OCI-LY7 (cell line): Measurements from ENCODE around the gene PCDH9. TPM values are rescaled to one million over a fixed set of nuclear protein-coding genes. Genes with fewer than 3 reads are reported as not detected.

ENCODE experiments used
- BruUV-seq: library from RNA; stranded (reverse); fragments of 400-500 nt; replicated peaks from 2 replicates; lab custom pipeline; 2021; lab: Mats Ljungman, UMichigan
- CTCF ChIA-PET: fragments of 300-600 bp; sonication (Branson Sonifier 250); formaldehyde crosslinking; loops from one replicate; lab custom pipeline; 2022; ENCODE audit warnings: antibody characterized with exemption; ENCODE audit not compliant: unreplicated experiment; lab: Charles Lee
- POLR2A ChIA-PET: fragments of 300-600 bp; sonication (Branson Sonifier 250); formaldehyde crosslinking; loops from one replicate; lab custom pipeline; 2022; ENCODE audit warnings: antibody characterized with exemption; lab: Charles Lee
- DNase-seq: peaks from one replicate; pipeline ENCODE4 v3.0.0-alpha.2; 2015; ENCODE audit warnings: low spot score
- H2AFZ ChIP-seq: fragments of 200-600 bp; sonication (generic), shearing (Covaris generic); 2 replicates; pipeline ENCODE4 v1.6.1; 2014; ENCODE audit warnings: mild to moderate bottlenecking, antibody characterized with exemption, low read length, moderate library complexity
- H3K27ac ChIP-seq: fragments of 200-600 bp; sonication (generic); 2 replicates; pipeline ENCODE4 v1.5.1; 2014; ENCODE audit warnings: mixed run types, low read depth, mild to moderate bottlenecking, moderate library complexity, low read length, inconsistent platforms; ENCODE audit not compliant: poor library complexity, severe bottlenecking
- H3K36me3 ChIP-seq: fragments of 200-600 bp; sonication (generic); 2 replicates; pipeline ENCODE4 v1.6.1; 2014; ENCODE audit warnings: mild to moderate bottlenecking, antibody characterized with exemption, low read length, moderate library complexity, mixed read lengths; ENCODE audit not compliant: insufficient read depth
- H3K4me1 ChIP-seq: fragments of 200-600 bp; sonication (generic); 2 replicates; pipeline ENCODE4 v1.5.1; 2014; ENCODE audit warnings: mild to moderate bottlenecking, low read length; ENCODE audit not compliant: insufficient read depth, poor library complexity, severe bottlenecking
- H3K4me2 ChIP-seq: fragments of 200-600 bp; sonication (generic); 2 replicates; pipeline ENCODE4 v1.6.1; 2014; ENCODE audit warnings: mild to moderate bottlenecking, low read length
- H3K4me3 ChIP-seq: fragments of 200-600 bp; sonication (generic); 2 replicates; pipeline ENCODE4 v1.5.1; 2014; ENCODE audit warnings: mild to moderate bottlenecking, low read depth, low read length; ENCODE audit not compliant: poor library complexity, severe bottlenecking
- H3K79me2 ChIP-seq: fragments of 200-600 bp; sonication (generic); 2 replicates; pipeline ENCODE4 v1.6.1; 2016; ENCODE audit warnings: low read depth, mild to moderate bottlenecking, low read length, moderate library complexity, mixed read lengths; ENCODE audit not compliant: insufficient read depth
- H3K9me2 ChIP-seq: fragments of 200-600 bp; sonication (generic); 2 replicates; pipeline ENCODE4 v1.6.1; 2016; ENCODE audit warnings: mild to moderate bottlenecking, low read length, mixed read lengths; ENCODE audit not compliant: insufficient read depth
- H3K9me3 ChIP-seq: fragments of 200-600 bp; sonication (generic); 2 replicates; pipeline ENCODE4 v1.6.1; 2014; ENCODE audit warnings: mild to moderate bottlenecking, mixed run types, low read length, mixed read lengths
- H4K20me1 ChIP-seq: fragments of 200-600 bp; sonication (generic); 2 replicates; pipeline ENCODE4 v1.6.1; 2014; ENCODE audit warnings: mild to moderate bottlenecking, antibody characterized with exemption, low read length, moderate library complexity, mixed read lengths; ENCODE audit not compliant: insufficient read depth
- CTCF ChIP-seq: fragments of 200-600 bp; sonication (generic); conservative IDR thresholded peaks from 2 replicates; pipeline ENCODE4 v1.5.1; 2014; ENCODE audit warnings: mild to moderate bottlenecking, antibody characterized with exemption, low read length, moderate library complexity, mixed read lengths
- EZH2phosphoT487 ChIP-seq: fragments of 200-600 bp; sonication (generic); IDR thresholded peaks from 2 replicates; pipeline ENCODE4 v1.6.1; 2018; ENCODE audit warnings: low read depth, borderline replicate concordance, mild to moderate bottlenecking, mixed run types, antibody characterized with exemption, low read length, moderate library complexity, mixed read lengths
- intact Hi-C: fragments of 100-400 bp; cut with micrococcal nuclease; formaldehyde crosslinking; loops from one replicate; pipeline ENCODE4 v1.10.0; 2022; ENCODE audit not compliant: unreplicated experiment
- total RNA-seq, 2 experiments: library from RNA; depleted of rRNA in 1 of 2; stranded (reverse); fragments of >200 nt in 1 of 2; shearing (Covaris generic) in 1 of 2; gene quantifications; 2 replicates each; pipeline ENCODE4 v1.2.3, GENCODE V29; 2014 to 2022

PCDH9 gene
- total RNA-seq, 2 experiments from 2014 or later, result 20.1 to 26.0 TPM

- Histone ChIP-seq H3K9me3 (peaks cover 15% of the 10 kb centered on the region; the same call in 1 of the 2 replicates), H3K79me2 (no peaks in the 10 kb centered on the region), H3K4me3 (no peak overlapping the region), H3K4me1 (no peaks in the 10 kb centered on the region), H3K4me2 (no peak overlapping the region), H3K36me3 (no peaks in the 10 kb centered on the region; the same call in 1 of the 2 replicates), H3K9me2 (no peaks in the 10 kb centered on the region), H2AFZ (no peak overlapping the region), H4K20me1 (no peaks in the 10 kb centered on the region), H3K27ac (no peak overlapping the region)
- no peak for DNase-seq
- ChIA-PET POLR2A (interaction anchor here (0.7 to 1.6 kb wide), 4 partner anchors 9 to 255 kb away, joined by 3 to 5 read pairs (median 3); no protein-coding TSS in a partner anchor), CTCF (no interaction called here)
- intact Hi-C loops, result no loop called here
- no TSS peak for BruUV-seq
- TF ChIP-seq CTCF (no peak), EZH2phosphoT487 (no peak)
Observed at GRCh38 chr13:66849706-66850105, 380.4 kb downstream of the PCDH9 start.

- no peaks in the 10 kb centered on the region for H4K20me1 ChIP-seq
- no peaks in the 10 kb centered on the region; the same call in 1 of the 2 replicates for H3K36me3 ChIP-seq
- H3K4me1 ChIP-seq, result no peaks in the 10 kb centered on the region
- TF ChIP-seq CTCF (no peak), EZH2phosphoT487 (no peak)
- no peak overlapping the region for H3K4me2 ChIP-seq
- no TSS peak for BruUV-seq
- no peak overlapping the region for H3K4me3 ChIP-seq
- H3K79me2 ChIP-seq, result no peaks in the 10 kb centered on the region
- no peak overlapping the region for H3K27ac ChIP-seq
- no peak for DNase-seq
- no peaks in the 10 kb centered on the region for H3K9me2 ChIP-seq
- CTCF ChIA-PET, result no interaction called here
- H3K9me3 ChIP-seq, result peaks cover 12% of the 10 kb centered on the region; the same call in 1 of the 2 replicates
- POLR2A ChIA-PET, result interaction anchor here (0.7 to 1.2 kb wide), 3 partner anchors 9 to 225 kb away, joined by 3 to 5 read pairs (median 4); no protein-coding TSS in a partner anchor
- H2AFZ ChIP-seq, result no peak overlapping the region
- intact Hi-C loops, result no loop called here
Observed at GRCh38 chr13:66847541-66847940, 382.6 kb downstream of the PCDH9 start.

DNA sequence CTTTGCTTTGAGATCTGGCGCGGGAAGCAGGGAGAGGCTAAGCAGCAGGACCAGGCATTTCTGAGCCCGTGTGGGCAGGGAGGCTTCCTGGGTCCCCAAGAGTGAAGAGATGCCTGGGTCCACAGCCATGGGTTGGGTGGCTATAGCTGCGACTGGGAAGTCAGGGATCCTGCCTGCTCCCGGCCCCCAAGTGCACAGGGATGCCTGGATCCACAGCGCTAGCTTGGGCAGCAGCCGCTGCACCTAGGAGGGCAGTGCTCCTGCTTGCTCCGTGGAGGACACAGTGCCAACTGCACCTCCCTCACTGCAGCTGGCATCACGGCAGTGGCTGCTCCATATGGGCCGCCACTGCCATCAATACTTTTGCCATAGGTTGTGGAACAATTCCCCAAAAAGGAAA lies 384.7 kb downstream of the PCDH9 start:
- no TSS peak for BruUV-seq
- H3K79me2 ChIP-seq, result no peaks in the 10 kb centered on the region
- ChIA-PET POLR2A (interaction anchor here (0.7 to 1.9 kb wide), 5 partner anchors 11 to 200 kb away, joined by 3 to 8 read pairs (median 4); no protein-coding TSS in a partner anchor), CTCF (no interaction called here)
- no peak for DNase-seq
- no peak overlapping the region for H2AFZ ChIP-seq
- intact Hi-C loops, result no loop called here
- H3K9me3 ChIP-seq, result no peaks in the 10 kb centered on the region
- no peaks in the 10 kb centered on the region for H4K20me1 ChIP-seq
- no peaks in the 10 kb centered on the region for H3K9me2 ChIP-seq
- H3K27ac ChIP-seq, result no peak overlapping the region
- TF ChIP-seq EZH2phosphoT487 (no peak), CTCF (no peak)
- H3K4me3 ChIP-seq, result no peak overlapping the region
- H3K4me2 ChIP-seq, result no peak overlapping the region
- no peaks in the 10 kb centered on the region for H3K4me1 ChIP-seq
- no peaks in the 10 kb centered on the region for H3K36me3 ChIP-seq
